Measurements from ENCODE around the gene DUS1L. TPM values are rescaled to one million over a fixed set of nuclear protein-coding genes. Genes with fewer than 3 reads are reported as not detected.

Gene DUS1L
- total RNA-seq, 1 experiment from 2014 or later: 72.4 TPM

- no peak for DNase-seq (ENCODE audit: low read depth)
Observed at GRCh38 chr17:82087961-82088837, 22.6 kb upstream of the DUS1L start.

- DNase-seq (ENCODE audit: low read depth): no peak
Observed at GRCh38 chr17:82086941-82087906, 21.6 kb upstream of the DUS1L start.

GRCh38 chr17:82085931-82086764 is 20.5 kb upstream of the DUS1L start:
- DNase-seq (ENCODE audit: low read depth): no peak

GRCh38 chr17:82085031-82085861 is 19.6 kb upstream of the DUS1L start:
- DNase-seq (ENCODE audit: low read depth): no peak

- no peak for DNase-seq (ENCODE audit: low read depth)
Observed at GRCh38 chr17:82084373-82085030, 18.9 kb upstream of the DUS1L start.

- no peak for DNase-seq (ENCODE audit: low read depth)
Observed at GRCh38 chr17:82083533-82084359, 18.1 kb upstream of the DUS1L start.

- no peak for DNase-seq (ENCODE audit: low read depth)
Observed at GRCh38 chr17:82083009-82083408, 17.4 kb upstream of the DUS1L start.

GRCh38 chr17:82082456-82082855 is 16.9 kb upstream of the DUS1L start:
- DNase-seq (ENCODE audit: low read depth): no peak

GRCh38 chr17:82081966-82082365 is 16.4 kb upstream of the DUS1L start:
- DNase-seq (ENCODE audit: low read depth): no peak

- no peak for DNase-seq (ENCODE audit: low read depth)
Observed at GRCh38 chr17:82081546-82081945, 15.9 kb upstream of the DUS1L start.

- no peak for DNase-seq (ENCODE audit: low read depth)
Observed at GRCh38 chr17:82080789-82081464, 15.3 kb upstream of the DUS1L start.

- DNase-seq (ENCODE audit: low read depth): no peak
Observed at GRCh38 chr17:82080048-82080788, 14.6 kb upstream of the DUS1L start.

- no peak for DNase-seq (ENCODE audit: low read depth)
Observed at GRCh38 chr17:82079001-82079677, 13.5 kb upstream of the DUS1L start.

GRCh38 chr17:82078433-82078832 is 12.8 kb upstream of the DUS1L start:
- DNase-seq (ENCODE audit: low read depth): no peak

GRCh38 chr17:82077617-82078358 is 12.2 kb upstream of the DUS1L start:
- no peak for DNase-seq (ENCODE audit: low read depth)

GRCh38 chr17:82076785-82077591 is 11.4 kb upstream of the DUS1L start:
- DNase-seq (ENCODE audit: low read depth): no peak

Measured in M059J (cell line).